SK-N-SH treated with all-trans-retinoic acid at 6 μM for 48 hours (cell line): ENCODE measurements around the gene TRMT61A.

Experiments used
- ATAC-seq: fragments of 200-7000 bp; cut with Tn5 transposase; 3 replicates; pipeline ENCODE4 v1.9.1; 2020; ENCODE audit warnings: mild to moderate bottlenecking, moderate library complexity
- ARNTL ChIP-seq: fragments of 450-650 bp; formaldehyde crosslinking; IDR thresholded peaks from 2 replicates; pipeline ENCODE4 v1.5.0; 2020; ENCODE audit warnings: low read depth, mild to moderate bottlenecking, moderate library complexity, borderline replicate concordance
- BACH2 ChIP-seq: fragments of 250-450 bp; sonication (Bioruptor Pico); IDR thresholded peaks from 2 replicates; pipeline ENCODE4 v1.9.0; 2021; ENCODE audit warnings: mild to moderate bottlenecking, borderline replicate concordance
- CSDC2 ChIP-seq: fragments of 250-450 bp; sonication (Bioruptor Pico); IDR thresholded peaks from 2 replicates; pipeline ENCODE4 v1.5.0; 2020; ENCODE audit warnings: mild to moderate bottlenecking, moderate library complexity
- CSRNP3 ChIP-seq: fragments of 250-450 bp; sonication (Bioruptor Pico); IDR thresholded peaks from 2 replicates; pipeline ENCODE4 v1.5.1; 2021; ENCODE audit warnings: mild to moderate bottlenecking, moderate library complexity
- ESRRG ChIP-seq: fragments of 250-450 bp; sonication (Bioruptor Pico); IDR thresholded peaks from 2 replicates; pipeline ENCODE4 v1.6.1; 2021; ENCODE audit warnings: mild to moderate bottlenecking
- GLIS3 ChIP-seq: fragments of 250-450 bp; sonication (Bioruptor Pico); IDR thresholded peaks from 2 replicates; pipeline ENCODE4 v1.5.0; 2020; ENCODE audit warnings: mild to moderate bottlenecking, moderate library complexity
- ISL1 ChIP-seq: fragments of 250-450 bp; sonication (Bioruptor Pico); IDR thresholded peaks from 2 replicates; pipeline ENCODE4 v2.1.2; 2022; ENCODE audit warnings: mild to moderate bottlenecking, moderate library complexity
- OSR1 ChIP-seq: fragments of 250-450 bp; sonication (Bioruptor Pico); IDR thresholded peaks from 2 replicates; pipeline ENCODE4 v1.8.0; 2022; ENCODE audit warnings: moderate library complexity, mild to moderate bottlenecking, inconsistent platforms
- PATZ1 ChIP-seq: fragments of 250-450 bp; sonication (Bioruptor Pico); IDR thresholded peaks from 2 replicates; pipeline ENCODE4 v1.8.0; 2020; ENCODE audit warnings: mild to moderate bottlenecking, moderate library complexity, borderline replicate concordance
- POU6F1 ChIP-seq: fragments of 250-450 bp; sonication (Bioruptor Pico); IDR thresholded peaks from 2 replicates; pipeline ENCODE4 v1.8.0; 2021; ENCODE audit warnings: low read depth, mild to moderate bottlenecking, moderate library complexity, borderline replicate concordance
- PPARA ChIP-seq: fragments of 250-450 bp; sonication (Bioruptor Pico); IDR thresholded peaks from 2 replicates; pipeline ENCODE4 v1.5.0; 2020; ENCODE audit warnings: mild to moderate bottlenecking, borderline replicate concordance
- RARB ChIP-seq: fragments of 250-450 bp; sonication (Bioruptor Pico); IDR thresholded peaks from 2 replicates; pipeline ENCODE4 v1.8.0; 2021; ENCODE audit warnings: mild to moderate bottlenecking, moderate library complexity
- SNAI2 ChIP-seq: fragments of 250-450 bp; sonication (Bioruptor Pico); IDR thresholded peaks from 2 replicates; pipeline ENCODE4 v1.5.0; 2020; ENCODE audit warnings: mild to moderate bottlenecking, moderate library complexity
- TCF4 ChIP-seq: fragments of 250-450 bp; sonication (Bioruptor Pico); IDR thresholded peaks from 2 replicates; pipeline ENCODE4 v1.8.0; 2021; ENCODE audit warnings: mild to moderate bottlenecking, moderate library complexity, borderline replicate concordance
- TOX ChIP-seq: fragments of 250-450 bp; sonication (Bioruptor Pico); IDR thresholded peaks from 2 replicates; pipeline ENCODE4 v1.8.0; 2021; ENCODE audit warnings: mild to moderate bottlenecking, moderate library complexity, borderline replicate concordance
- ZC3H10 ChIP-seq: fragments of 250-450 bp; sonication (Bioruptor Pico); IDR thresholded peaks from 2 replicates; pipeline ENCODE4 v1.5.1; 2021; ENCODE audit warnings: mild to moderate bottlenecking, moderate library complexity
- ZFP3 ChIP-seq: fragments of 250-450 bp; sonication (Bioruptor Pico); IDR thresholded peaks from 2 replicates; pipeline ENCODE4 v1.5.0; 2020; ENCODE audit warnings: mild to moderate bottlenecking, moderate library complexity
- ZFP30 ChIP-seq: fragments of 450-650 bp; formaldehyde crosslinking; IDR thresholded peaks from 2 replicates; pipeline ENCODE4 v1.5.0; 2022; ENCODE audit warnings: mild to moderate bottlenecking, moderate library complexity
- ZNF565 ChIP-seq: fragments of 450-650 bp; formaldehyde crosslinking; conservative IDR thresholded peaks from 2 replicates; pipeline ENCODE4 v1.5.0; 2020; ENCODE audit warnings: low read depth, mild to moderate bottlenecking, moderate library complexity
- ZNF70 ChIP-seq: fragments of 450-650 bp; formaldehyde crosslinking; IDR thresholded peaks from 2 replicates; pipeline ENCODE4 v1.5.0; 2020; ENCODE audit warnings: mild to moderate bottlenecking, moderate library complexity
- ZNF8 ChIP-seq: fragments of 450-650 bp; formaldehyde crosslinking; IDR thresholded peaks from 2 replicates; pipeline ENCODE4 v1.5.0; 2020; ENCODE audit warnings: mild to moderate bottlenecking, moderate library complexity
- TF ChIP-seq, protein P1 (sequence below): fragments of 250-450 bp; sonication (Bioruptor Pico); IDR thresholded peaks from 2 replicates; pipeline ENCODE4 v1.5.0; 2020; ENCODE audit warnings: mild to moderate bottlenecking, moderate library complexity

The TRMT61A gene

GRCh38 chr14:103563844-103564505, 35.0 kb downstream of the TRMT61A start:
- ATAC-seq: no peak
- TF ChIP-seq GLIS3 (CRISPR knock-in tag) (no peak), TOX (CRISPR knock-in tag) (no peak), ZNF70 (no peak), OSR1 (CRISPR knock-in tag) (no peak), ZNF565 (CRISPR knock-in tag) (no peak), PPARA (CRISPR knock-in tag) (no peak), ZFP3 (CRISPR knock-in tag) (no peak), PATZ1 (CRISPR knock-in tag) (no peak)

GRCh38 chr14:103568952-103569351, 40.0 kb downstream of the TRMT61A start:
- ATAC-seq: no peak
- no peak for TF ChIP-seq OSR1 (CRISPR knock-in tag)
- TF ChIP-seq PPARA (CRISPR knock-in tag): no peak
- TF ChIP-seq ZFP30: no peak
- TF ChIP-seq GLIS3 (CRISPR knock-in tag): no peak
- TF ChIP-seq ZNF8: no peak
- TF ChIP-seq TOX (CRISPR knock-in tag): no peak
- TF ChIP-seq TCF4 (CRISPR knock-in tag): no peak

GRCh38 chr14:103569408-103569807, 40.4 kb downstream of the TRMT61A start:
- no peak for ATAC-seq
- TF ChIP-seq CSDC2 (CRISPR knock-in tag) (no peak), PATZ1 (CRISPR knock-in tag) (no peak), ESRRG (CRISPR knock-in tag) (no peak), ZFP30 (no peak), ZNF70 (no peak), ZFP3 (CRISPR knock-in tag) (no peak), RARB (CRISPR knock-in tag) (no peak), CSRNP3 (CRISPR knock-in tag) (no peak), ZNF565 (CRISPR knock-in tag) (no peak), GLIS3 (CRISPR knock-in tag) (no peak), SNAI2 (no peak), ARNTL (CRISPR knock-in tag) (no peak), ZC3H10 (no peak), OSR1 (CRISPR knock-in tag) (no peak), PPARA (CRISPR knock-in tag) (no peak), BACH2 (no peak), ISL1 (CRISPR knock-in tag) (no peak), POU6F1 (no peak)
- TF ChIP-seq, protein P1, sequence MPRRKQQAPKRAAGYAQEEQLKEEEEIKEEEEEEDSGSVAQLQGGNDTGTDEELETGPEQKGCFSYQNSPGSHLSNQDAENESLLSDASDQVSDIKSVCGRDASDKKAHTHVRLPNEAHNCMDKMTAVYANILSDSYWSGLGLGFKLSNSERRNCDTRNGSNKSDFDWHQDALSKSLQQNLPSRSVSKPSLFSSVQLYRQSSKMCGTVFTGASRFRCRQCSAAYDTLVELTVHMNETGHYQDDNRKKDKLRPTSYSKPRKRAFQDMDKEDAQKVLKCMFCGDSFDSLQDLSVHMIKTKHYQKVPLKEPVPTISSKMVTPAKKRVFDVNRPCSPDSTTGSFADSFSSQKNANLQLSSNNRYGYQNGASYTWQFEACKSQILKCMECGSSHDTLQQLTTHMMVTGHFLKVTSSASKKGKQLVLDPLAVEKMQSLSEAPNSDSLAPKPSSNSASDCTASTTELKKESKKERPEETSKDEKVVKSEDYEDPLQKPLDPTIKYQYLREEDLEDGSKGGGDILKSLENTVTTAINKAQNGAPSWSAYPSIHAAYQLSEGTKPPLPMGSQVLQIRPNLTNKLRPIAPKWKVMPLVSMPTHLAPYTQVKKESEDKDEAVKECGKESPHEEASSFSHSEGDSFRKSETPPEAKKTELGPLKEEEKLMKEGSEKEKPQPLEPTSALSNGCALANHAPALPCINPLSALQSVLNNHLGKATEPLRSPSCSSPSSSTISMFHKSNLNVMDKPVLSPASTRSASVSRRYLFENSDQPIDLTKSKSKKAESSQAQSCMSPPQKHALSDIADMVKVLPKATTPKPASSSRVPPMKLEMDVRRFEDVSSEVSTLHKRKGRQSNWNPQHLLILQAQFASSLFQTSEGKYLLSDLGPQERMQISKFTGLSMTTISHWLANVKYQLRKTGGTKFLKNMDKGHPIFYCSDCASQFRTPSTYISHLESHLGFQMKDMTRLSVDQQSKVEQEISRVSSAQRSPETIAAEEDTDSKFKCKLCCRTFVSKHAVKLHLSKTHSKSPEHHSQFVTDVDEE (CRISPR knock-in tag): no peak
